ENCODE results near the gene TBX1. TPM values are rescaled to one million over a fixed set of nuclear protein-coding genes. Genes with fewer than 3 reads are reported as not detected.

Gene TBX1
- total and polyA plus RNA-seq, 10 of the 15 experiments (the other 5 are each of a cell fraction or from before 2014, with no cell fraction given): not detected

- DNase-seq (ENCODE audit: low read depth, low spot score): no peak
- no TSS peak for BruUV-seq (replicated peaks)
- TF ChIP-seq NR2C1 (IDR thresholded peaks at IDR 0.05): no peak
- TF ChIP-seq RB1 (IDR thresholded peaks at IDR 0.05; ENCODE audit: borderline replicate concordance): no peak
- no peak for TF ChIP-seq DPF2 (IDR thresholded peaks at IDR 0.05)
- no peak for TF ChIP-seq HSF1 (IDR thresholded peaks at IDR 0.05; ENCODE audit: low read depth, low read length)
- no peak for TF ChIP-seq ZNF207 (IDR thresholded peaks at IDR 0.05; ENCODE audit: borderline replicate concordance)
- no peak for TF ChIP-seq KAT2A (conservative IDR thresholded peaks at IDR 0.05; ENCODE audit: control insufficient read depth, low read depth, low read length)
- TF ChIP-seq USF1 (IDR thresholded peaks at IDR 0.05; ENCODE audit: borderline replicate concordance, extremely low read length, insufficient read depth, low read depth, low read length): no peak
- TF ChIP-seq BHLHE40 (IDR thresholded peaks at IDR 0.05; ENCODE audit: borderline replicate concordance in 1 of 2, low read depth in 2 of 2, low read length in 1 of 2): no peak
- no peak for TF ChIP-seq CREM (IDR thresholded peaks at IDR 0.05; ENCODE audit: low read depth)
- no peak for TF ChIP-seq MEF2B (IDR thresholded peaks at IDR 0.05; ENCODE audit: partially characterized antibody, poor library complexity, severe bottlenecking)
- no peak for TF ChIP-seq CBX3 (IDR thresholded peaks at IDR 0.05; ENCODE audit: borderline replicate concordance, low read depth)
- TF ChIP-seq ZBED1 (IDR thresholded peaks at IDR 0.05; ENCODE audit: borderline replicate concordance): no peak
- TF ChIP-seq CTCF (IDR thresholded peaks at IDR 0.05 in 2 of 3, conservative IDR thresholded peaks at IDR 0.05 in 1 of 3; ENCODE audit: control insufficient read depth in 2 of 3, extremely low read depth in 1 of 3, insufficient read depth in 1 of 3, low read depth in 3 of 3, low read length in 3 of 3): no peak
- TF ChIP-seq PRDM15 (CRISPR knock-in tag; IDR thresholded peaks at IDR 0.05): no peak
- no peak for TF ChIP-seq FOXM1 (IDR thresholded peaks at IDR 0.05; ENCODE audit: low read depth, low read length)
Measured at GRCh38 chr22:19751497-19752245, 8.9 kb upstream of the TBX1 start.

More at GRCh38 chr22:19751497-19752245, 8.9 kb upstream of the TBX1 start:
- ATAC-seq (no peak), FAIRE-seq (no peak)
- Histone ChIP-seq H3K27me3 (replicated peaks in 1 of 2; ENCODE audit: control insufficient read depth in 2 of 2, insufficient read depth in 2 of 2, low read length in 1 of 2) (peaks cover 16 to 23% of the 10 kb centered on the region in 2 experiments), H3K27ac (ENCODE audit: control insufficient read depth, insufficient read depth) (no peak overlapping the region), H3K36me3 (ENCODE audit: control insufficient read depth in 2 of 2, insufficient read depth in 2 of 2, low read length in 1 of 2) (no peaks in the 10 kb centered on the region), H3K4me2 (ENCODE audit: control insufficient read depth, insufficient read depth) (no peak overlapping the region), H3K9me3 (replicated peaks; ENCODE audit: control insufficient read depth, insufficient read depth, low read length) (no peaks in the 10 kb centered on the region), H3K4me1 (ENCODE audit: control insufficient read depth, insufficient read depth, low read length) (peaks cover 3% of the 10 kb centered on the region; the same call in 1 of the 2 replicates), H3K9ac (ENCODE audit: control insufficient read depth, insufficient read depth, low read length) (no peak overlapping the region), H3K4me3 (no peak overlapping the region), H4K20me1 (ENCODE audit: control insufficient read depth, insufficient read depth) (peaks cover 4% of the 10 kb centered on the region), H3K79me2 (ENCODE audit: control insufficient read depth, insufficient read depth, low read length) (no peaks in the 10 kb centered on the region), H2AFZ (ENCODE audit: control insufficient read depth, low read depth, low read length) (no peak overlapping the region)
- ChIA-PET CTCF (interaction anchor here (1.5 kb wide), 1 partner anchor 11 kb away, joined by 3 read pairs; no protein-coding TSS in a partner anchor), SMC1A (ENCODE audit: uncharacterized antibody, unreplicated experiment) (no interaction called here), RAD21 (ENCODE audit: unreplicated experiment) (no interaction called here), POLR2A (interaction anchor here (0.5 kb wide), 1 partner anchor 638 kb away, joined by 4 read pairs; no protein-coding TSS in a partner anchor)
- intact Hi-C loops (cut with micrococcal nuclease; ENCODE audit: unreplicated experiment): no loop called here
- 9% methylated on average over 14 of the region's 14 CpGs for WGBS (ENCODE audit: insufficient coverage, insufficient replicate concordance, low lambda C conversion rate, missing lambda C conversion rate)
- in situ Hi-C loops (cut with MboI): no loop called here
